ENCODE data around the gene AHCYL2.

Gene AHCYL2

GRCh38 chr7:129199406-129199805, 25.4 kb upstream of the AHCYL2 start:
- DNase-seq (ENCODE audit: extremely low read depth, low read depth) = no peak
- H3K4me3 ChIP-seq (replicated peaks; ENCODE audit: low read depth, low read length) = no peak overlapping the region
- no peak for TF ChIP-seq CTCF (IDR thresholded peaks at IDR 0.05; ENCODE audit: low read depth, low read length, missing control alignments)

GRCh38 chr7:129202058-129202777, 22.6 kb upstream of the AHCYL2 start:
- no peak for DNase-seq (ENCODE audit: extremely low read depth, low read depth)
- no peak for TF ChIP-seq CTCF (IDR thresholded peaks at IDR 0.05; ENCODE audit: low read depth, low read length, missing control alignments)
- H3K4me3 ChIP-seq (replicated peaks; ENCODE audit: low read depth, low read length) = no peak overlapping the region

- no peak overlapping the region for H3K4me3 ChIP-seq (replicated peaks; ENCODE audit: low read depth, low read length)
- no peak for DNase-seq (ENCODE audit: extremely low read depth, low read depth)
- TF ChIP-seq CTCF (IDR thresholded peaks at IDR 0.05; ENCODE audit: low read depth, low read length, missing control alignments) = no peak
These were observed 21.6 kb upstream of the AHCYL2 start for GRCh38 chr7:129203050-129203741.

GRCh38 chr7:129205126-129205818, 19.6 kb upstream of the AHCYL2 start:
- no peak for DNase-seq (ENCODE audit: extremely low read depth, low read depth)
- no peak for TF ChIP-seq CTCF (IDR thresholded peaks at IDR 0.05; ENCODE audit: low read depth, low read length, missing control alignments)
- H3K4me3 ChIP-seq (replicated peaks; ENCODE audit: low read depth, low read length) = no peak overlapping the region

GRCh38 chr7:129205987-129206785, 18.6 kb upstream of the AHCYL2 start:
- no peak overlapping the region for H3K4me3 ChIP-seq (replicated peaks; ENCODE audit: low read depth, low read length)
- no peak for TF ChIP-seq CTCF (IDR thresholded peaks at IDR 0.05; ENCODE audit: low read depth, low read length, missing control alignments)
- no peak for DNase-seq (ENCODE audit: extremely low read depth, low read depth)

- H3K4me3 ChIP-seq (replicated peaks; ENCODE audit: low read depth, low read length) = no peak overlapping the region
- no peak for TF ChIP-seq CTCF (IDR thresholded peaks at IDR 0.05; ENCODE audit: low read depth, low read length, missing control alignments)
- no peak for DNase-seq (ENCODE audit: extremely low read depth, low read depth)
These were observed 16.2 kb upstream of the AHCYL2 start for GRCh38 chr7:129208667-129209066.

Measured in HFF-Myc (cell line).